HepG2 (cell line): ENCODE results near the gene ADRA2B. TPM values are rescaled to one million over a fixed set of nuclear protein-coding genes. Genes with fewer than 3 reads are reported as not detected.

Experiments used
- ATAC-seq: fragments of 200-7000 bp; cut with Tn5 transposase; 3 replicates; pipeline ENCODE4 v1.9.1; 2020; ENCODE audit warnings: mild to moderate bottlenecking, moderate library complexity
- BruUV-seq: library from RNA; stranded (reverse); fragments of 400-500 nt; replicated peaks from 2 replicates; lab custom pipeline; 2021; lab: Mats Ljungman, UMichigan
- CTCF ChIA-PET: fragments of 300-600 bp; formaldehyde crosslinking; extraction: SDS; loops from one replicate; lab custom pipeline; 2021; ENCODE audit warnings: low total read pairs, inconsistent platforms, low intra/inter-chr PET ratio; lab: Yijun Ruan, JAX
- POLR2A ChIA-PET: fragments of 350-600 bp; sonication (Branson Sonifier 250); formaldehyde crosslinking; loops from one replicate; lab custom pipeline; 2020; ENCODE audit warnings: antibody characterized with exemption, inconsistent platforms; lab: Yijun Ruan, JAX
- DNase-seq: peaks from one replicate; pipeline ENCODE4 v3.0.0-alpha.2; 2015; ENCODE audit warnings: low spot score
- FAIRE-seq: peaks from 3 replicates; lab custom pipeline; 2011; peaks lifted over from hg19 to GRCh38; lab: Jason Lieb, UNC
- H2AFZ ChIP-seq: one replicate; pipeline ENCODE4 v1.6.1; 2011; ENCODE audit warnings: low read length, inconsistent platforms
- H3K27ac ChIP-seq: fragments of 300-600 bp; 3 replicates; pipeline ENCODE4 v1.8.0; 2011; ENCODE audit warnings: mixed run types, mild to moderate bottlenecking, mixed read lengths, low read length, inconsistent platforms; ENCODE audit not compliant: insufficient read depth; ENCODE audit errors: extremely low read length
- H3K27me3 ChIP-seq, 2 experiments: fragments of 200-600 bp in 1 of 2; 2 replicates in 1 of 2; 3 replicates in 1 of 2; pipeline versions ENCODE4 v1.6.0 to v1.8.0; 2011; ENCODE audit warnings: low read length in 2 of 2, mild to moderate bottlenecking in 2 of 2, moderate library complexity in 2 of 2, inconsistent platforms in 1 of 2; ENCODE audit not compliant: insufficient read depth in 2 of 2, control insufficient read depth in 1 of 2
- H3K36me3 ChIP-seq, 2 experiments: fragments of 200-600 bp in 1 of 2; replicated peaks in 1 of 2; 2 replicates in 1 of 2; 3 replicates in 1 of 2; pipeline versions ENCODE4 v1.5.1 to v1.8.0; 2011; ENCODE audit warnings: low read length in 2 of 2, inconsistent platforms in 1 of 2; ENCODE audit not compliant: insufficient read depth in 2 of 2, control insufficient read depth in 1 of 2
- H3K4me1 ChIP-seq: 2 replicates; pipeline ENCODE4 v1.5.1; 2012; ENCODE audit warnings: low read length, inconsistent platforms; ENCODE audit not compliant: insufficient read depth
- H3K4me2 ChIP-seq: 2 replicates; pipeline ENCODE4 v1.6.0; 2011; ENCODE audit warnings: low read depth, low read length, inconsistent platforms
- H3K4me3 ChIP-seq, 3 experiments: fragments of 200-600 bp in 1 of 3; sonication (generic), shearing (Covaris generic) in 1 of 3; replicated peaks in 1 of 3; 2 replicates each; pipeline ENCODE4 v1.5.1; 2011 to 2016; ENCODE audit warnings: low read length in 3 of 3, inconsistent platforms in 2 of 3, low read depth in 2 of 3, mild to moderate bottlenecking in 2 of 3, control low read depth in 1 of 3, mixed read lengths in 1 of 3; ENCODE audit not compliant: insufficient read depth in 1 of 3
- H3K79me2 ChIP-seq: one replicate; pipeline ENCODE4 v1.6.1; 2011; ENCODE audit warnings: low read length, inconsistent platforms; ENCODE audit not compliant: insufficient read depth
- H3K9ac ChIP-seq: 2 replicates; pipeline ENCODE4 v1.6.0; 2011; ENCODE audit warnings: mild to moderate bottlenecking, low read depth, low read length, inconsistent platforms; ENCODE audit not compliant: insufficient read depth
- H3K9me3 ChIP-seq: 2 replicates; pipeline ENCODE4 v1.5.1; 2012; ENCODE audit warnings: mild to moderate bottlenecking, low read length
- H4K20me1 ChIP-seq: 2 replicates; pipeline ENCODE4 v1.6.0; 2011; ENCODE audit warnings: inconsistent platforms, mild to moderate bottlenecking, low read length, moderate library complexity; ENCODE audit not compliant: insufficient read depth
- ATAD3A ChIP-seq: sonication (generic); formaldehyde crosslinking; IDR thresholded peaks from 2 replicates; pipeline ENCODE4 v1.4.0; 2020; ENCODE audit warnings: missing genetic modification reagents
- CC2D1A ChIP-seq: sonication (generic); formaldehyde crosslinking; IDR thresholded peaks from 2 replicates; pipeline ENCODE4 v1.8.1; 2023; ENCODE audit warnings: mild to moderate bottlenecking, missing genetic modification reagents
- DR1 ChIP-seq: sonication (generic); formaldehyde crosslinking; IDR thresholded peaks from 2 replicates; pipeline ENCODE4 v1.8.0; 2021; ENCODE audit warnings: mild to moderate bottlenecking, missing genetic modification reagents, inconsistent platforms
- FOXK2 ChIP-seq: fragments of 450-650 bp; IDR thresholded peaks from 2 replicates; pipeline ENCODE4 v1.6.1; 2016
- GTF2F1 ChIP-seq: fragments of 150-350 bp; IDR thresholded peaks from 2 replicates; pipeline ENCODE4 v1.6.1; 2014; ENCODE audit warnings: low read length
- GZF1 ChIP-seq: sonication (generic); formaldehyde crosslinking; IDR thresholded peaks from 2 replicates; pipeline ENCODE4 v1.5.1; 2020; ENCODE audit warnings: mild to moderate bottlenecking, missing genetic modification reagents
- HDAC6 ChIP-seq: fragments of 200-600 bp; sonication (generic); IDR thresholded peaks from 2 replicates; pipeline ENCODE4 v1.7.0; 2017; ENCODE audit warnings: mild to moderate bottlenecking, antibody characterized with exemption, low read length, low read depth
- HIVEP1 ChIP-seq: sonication (generic); formaldehyde crosslinking; IDR thresholded peaks from 2 replicates; pipeline ENCODE4 v1.4.0; 2020; ENCODE audit warnings: mild to moderate bottlenecking, missing genetic modification reagents
- KLF9 ChIP-seq: IDR thresholded peaks from 2 replicates; pipeline ENCODE4 v1.6.1; 2016; ENCODE audit warnings: low read depth
- SALL2 ChIP-seq: sonication (generic); formaldehyde crosslinking; IDR thresholded peaks from 2 replicates; pipeline ENCODE4 v1.8.1; 2023; ENCODE audit warnings: mild to moderate bottlenecking, missing genetic modification reagents, inconsistent platforms
- TP53 ChIP-seq: sonication (generic); formaldehyde crosslinking; conservative IDR thresholded peaks from 2 replicates; pipeline ENCODE4 v1.4.0; 2020; ENCODE audit warnings: missing genetic modification reagents
- ZBTB39 ChIP-seq: sonication (generic); formaldehyde crosslinking; IDR thresholded peaks from 2 replicates; pipeline ENCODE4 v1.5.0; 2020; ENCODE audit warnings: missing genetic modification reagents
- ZNF121 ChIP-seq: sonication (generic); formaldehyde crosslinking; IDR thresholded peaks from 2 replicates; pipeline ENCODE4 v1.5.0; 2020; ENCODE audit warnings: mild to moderate bottlenecking, missing genetic modification reagents
- ZNF367 ChIP-seq: sonication (generic); formaldehyde crosslinking; IDR thresholded peaks from 2 replicates; pipeline ENCODE4 v1.4.0; 2020; ENCODE audit warnings: missing genetic modification reagents, borderline replicate concordance
- ZNF678 ChIP-seq: sonication (generic); formaldehyde crosslinking; IDR thresholded peaks from 2 replicates; pipeline ENCODE4 v1.4.0; 2020; ENCODE audit warnings: mild to moderate bottlenecking, missing genetic modification reagents
- WGBS: methylation state at CpG from one replicate; pipeline ENCODE4 v1.1.6; 2017; ENCODE audit warnings: low lambda C conversion rate; 5-methylcytosine and 5-hydroxymethylcytosine counted together
- in situ Hi-C: cut with HindIII; loops from 2 replicates; pipeline ENCODE4 v1.10.0; 2017; ENCODE audit warnings: low pct_unique_long_range_greater_than_20kb; ENCODE audit not compliant: extremely low pct_ligation_motif_present
- intact Hi-C: fragments of 100-400 bp; cut with micrococcal nuclease; formaldehyde crosslinking; loops from one replicate; pipeline ENCODE4 v1.10.0; 2022; ENCODE audit not compliant: unreplicated experiment
- polyA plus RNA-seq, 8 experiments: library from polyadenylated mRNA; depleted of rRNA in 3 of 8; stranded (reverse) in 7 of 8; unstranded in 1 of 8; fragments of >200 nt; fragmentation: Illumina TruSeq in 4 of 8; extraction: Trizol in 4 of 8; gene quantifications; 2 replicates each; pipeline versions ENCODE4 v1.2.1 to v1.2.3, GENCODE V29; 2011 to 2016; ENCODE audit warnings: low read depth in 4 of 8, missing spikeins in 1 of 8, mixed read lengths in 1 of 8; ENCODE audit not compliant: insufficient read depth in 1 of 8
- total RNA-seq, 5 experiments: library from RNA; depleted of rRNA; stranded (reverse); fragments of >200 nt; fragmentation: Illumina TruSeq; extraction: Trizol; gene quantifications; 2 replicates each; pipeline ENCODE4 v1.2.3, GENCODE V29; 2016; ENCODE audit warnings: low read depth in 1 of 5
- TF ChIP-seq, protein P1 (sequence below): sonication (generic); formaldehyde crosslinking; IDR thresholded peaks from 2 replicates; pipeline ENCODE4 v1.5.0; 2020; ENCODE audit warnings: missing genetic modification reagents
- TF ChIP-seq, protein P2 (sequence below): sonication (generic); formaldehyde crosslinking; IDR thresholded peaks from 2 replicates; pipeline ENCODE4 v1.8.1; 2023; ENCODE audit warnings: mild to moderate bottlenecking, missing genetic modification reagents, borderline replicate concordance
- TF ChIP-seq, protein P3 (sequence below): sonication (generic); formaldehyde crosslinking; IDR thresholded peaks from 2 replicates; pipeline ENCODE4 v1.8.0; 2022; ENCODE audit warnings: missing genetic modification reagents, mild to moderate bottlenecking, inconsistent platforms, borderline replicate concordance
- TF ChIP-seq, protein P4 (sequence below): sonication (generic); formaldehyde crosslinking; IDR thresholded peaks from 2 replicates; pipeline ENCODE4 v1.8.0; 2022; ENCODE audit warnings: missing genetic modification reagents, low read depth, mild to moderate bottlenecking, borderline replicate concordance

Gene ADRA2B
- total and polyA plus RNA-seq, 2 of the 13 experiments (the other 11 are each of a cell fraction or from before 2014, with no cell fraction given): not detected

GRCh38 chr2:96119389-96119751 is 3.0 kb upstream of the ADRA2B start (continued):
- TF ChIP-seq, protein P1, sequence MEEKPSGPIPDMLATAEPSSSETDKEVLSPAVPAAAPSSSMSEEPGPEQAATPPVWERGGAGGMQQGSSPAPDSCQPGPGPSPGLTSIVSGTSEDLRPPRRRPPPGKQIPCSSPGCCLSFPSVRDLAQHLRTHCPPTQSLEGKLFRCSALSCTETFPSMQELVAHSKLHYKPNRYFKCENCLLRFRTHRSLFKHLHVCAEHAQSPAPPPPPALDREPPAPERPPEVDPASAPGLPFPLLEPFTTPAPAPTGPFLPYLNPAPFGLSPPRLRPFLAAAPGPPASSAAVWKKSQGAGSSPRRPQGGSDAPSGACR (CRISPR knock-in tag): no peak
- TF ChIP-seq, all 625 proteins: peak for 2

DNA sequence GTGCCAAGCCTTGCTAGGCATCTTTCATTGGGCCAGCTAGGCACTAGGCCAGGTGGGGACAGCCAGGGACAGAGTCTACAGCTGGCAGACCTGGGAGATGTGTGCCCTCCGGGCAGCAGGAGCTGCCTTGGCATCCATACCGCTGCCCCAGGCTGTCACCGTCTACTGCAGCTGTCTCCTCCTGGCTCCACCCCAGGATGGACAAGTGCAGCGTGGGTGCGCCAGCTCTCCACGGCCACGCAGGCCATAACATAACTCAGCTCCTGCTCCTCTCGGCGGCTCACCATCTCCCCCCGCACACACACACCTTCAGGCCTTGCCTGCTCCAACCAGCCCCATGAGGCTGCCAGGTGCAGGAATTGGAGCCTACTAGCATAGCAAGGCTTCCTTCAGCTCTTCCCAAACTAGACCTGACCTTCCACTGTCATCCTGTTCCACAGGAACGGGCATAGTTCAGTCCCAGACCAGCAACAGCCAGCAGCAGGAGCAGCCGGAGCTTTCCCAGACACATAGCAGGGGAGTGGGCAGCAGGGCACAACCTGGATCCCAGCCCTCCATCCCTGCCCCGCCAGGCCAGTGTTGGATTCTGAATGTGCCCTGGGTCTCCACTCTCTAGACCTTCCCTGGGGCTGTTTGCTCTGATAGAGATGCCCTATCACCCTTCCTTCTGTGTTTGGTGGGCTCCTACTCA is 2.5 kb upstream of the ADRA2B start:
- H3K9me3 ChIP-seq: no peaks in the 10 kb centered on the region
- no peak overlapping the region for H3K4me3 ChIP-seq
- DNase-seq (no peak), FAIRE-seq (no peak), ATAC-seq (no peak)
- 37% methylated on average over 11 of the region's 13 CpGs for WGBS
- H3K36me3 ChIP-seq: no peaks in the 10 kb centered on the region
- POLR2A ChIA-PET: no interaction called here
- intact Hi-C loops (loop anchor here (10.0 kb wide), 2 partner anchors 54 to 94 kb away; no protein-coding TSS in a partner anchor), in situ Hi-C loops (loop anchor here (25.0 kb wide), 2 partner anchors 107 to 282 kb away; no protein-coding TSS in a partner anchor)
- no peak overlapping the region for H3K4me2 ChIP-seq
- no peaks in the 10 kb centered on the region for H4K20me1 ChIP-seq
- no peak overlapping the region for H3K27ac ChIP-seq
- BruUV-seq: no TSS peak
- no peak overlapping the region for H2AFZ ChIP-seq
- H3K4me1 ChIP-seq: peaks cover 15% of the 10 kb centered on the region; the same call in 1 of the 2 replicates
- H3K79me2 ChIP-seq: no peaks in the 10 kb centered on the region
- H3K27me3 ChIP-seq: peaks cover 26 to 86% of the 10 kb centered on the region in 2 experiments
- no peak overlapping the region for H3K9ac ChIP-seq
- CTCF ChIA-PET: interaction anchor here (1.0 kb wide), 1 partner anchor 11 kb away, joined by 3 read pairs; no protein-coding TSS in a partner anchor
- TF ChIP-seq ZNF121 (CRISPR knock-in tag): no peak
- no peak for TF ChIP-seq ATAD3A (CRISPR knock-in tag)
- TF ChIP-seq GTF2F1: no peak
- no peak for TF ChIP-seq TP53 (CRISPR knock-in tag)
- TF ChIP-seq, protein P2, sequence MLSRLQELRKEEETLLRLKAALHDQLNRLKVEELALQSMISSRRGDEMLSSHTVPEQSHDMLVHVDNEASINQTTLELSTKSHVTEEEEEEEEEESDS: no peak
- no peak for TF ChIP-seq SALL2 (CRISPR knock-in tag)
- no peak for TF ChIP-seq CC2D1A
- no peak for TF ChIP-seq HDAC6
- no peak for TF ChIP-seq HIVEP1 (CRISPR knock-in tag)
- TF ChIP-seq ZNF367 (CRISPR knock-in tag): no peak
- no peak for TF ChIP-seq GZF1 (CRISPR knock-in tag)
- TF ChIP-seq, protein P3, sequence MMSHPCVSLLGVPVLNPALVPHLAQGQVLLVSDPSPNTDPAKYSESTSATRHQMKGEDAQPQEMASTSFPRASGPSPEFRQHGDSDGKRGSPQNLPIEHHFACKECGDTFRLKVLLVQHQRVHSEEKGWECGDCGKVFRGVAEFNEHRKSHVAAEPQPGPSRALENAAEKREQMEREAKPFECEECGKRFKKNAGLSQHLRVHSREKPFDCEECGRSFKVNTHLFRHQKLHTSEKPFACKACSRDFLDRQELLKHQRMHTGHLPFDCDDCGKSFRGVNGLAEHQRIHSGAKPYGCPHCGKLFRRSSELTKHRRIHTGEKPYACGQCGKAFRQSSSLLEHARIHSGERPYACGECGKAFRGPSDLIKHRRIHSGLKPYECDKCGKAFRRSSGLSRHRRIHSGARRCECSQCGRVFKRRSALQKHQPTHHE: no peak
- TF ChIP-seq, protein P4, sequence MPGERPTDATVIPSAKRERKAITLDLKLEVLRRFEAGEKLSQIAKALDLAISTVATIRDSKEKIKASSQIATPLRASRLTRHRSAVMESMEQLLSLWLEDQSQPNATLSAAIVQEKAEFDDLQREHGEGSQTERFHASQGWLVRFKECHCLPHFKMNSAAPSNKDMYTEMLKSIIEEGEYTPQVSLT (CRISPR knock-in tag): no peak
- no peak for TF ChIP-seq ZNF678 (CRISPR knock-in tag)
- TF ChIP-seq DR1: no peak
- TF ChIP-seq FOXK2: no peak
- TF ChIP-seq KLF9 (CRISPR knock-in tag): no peak
- no peak for TF ChIP-seq ZBTB39 (CRISPR knock-in tag)
